NCI-H1105 treated with DMSO at 0.1 percent for 48 hours (cell line): ENCODE data around the gene KIF26B.

Source experiments
- DNase-seq: peaks from one replicate; lab custom pipeline; 2025; lab: John Stamatoyannopoulos, UW

Gene KIF26B

GRCh38 chr1:245598524-245599305 is 443.9 kb downstream of the KIF26B start:
- no peak for DNase-seq

DNA sequence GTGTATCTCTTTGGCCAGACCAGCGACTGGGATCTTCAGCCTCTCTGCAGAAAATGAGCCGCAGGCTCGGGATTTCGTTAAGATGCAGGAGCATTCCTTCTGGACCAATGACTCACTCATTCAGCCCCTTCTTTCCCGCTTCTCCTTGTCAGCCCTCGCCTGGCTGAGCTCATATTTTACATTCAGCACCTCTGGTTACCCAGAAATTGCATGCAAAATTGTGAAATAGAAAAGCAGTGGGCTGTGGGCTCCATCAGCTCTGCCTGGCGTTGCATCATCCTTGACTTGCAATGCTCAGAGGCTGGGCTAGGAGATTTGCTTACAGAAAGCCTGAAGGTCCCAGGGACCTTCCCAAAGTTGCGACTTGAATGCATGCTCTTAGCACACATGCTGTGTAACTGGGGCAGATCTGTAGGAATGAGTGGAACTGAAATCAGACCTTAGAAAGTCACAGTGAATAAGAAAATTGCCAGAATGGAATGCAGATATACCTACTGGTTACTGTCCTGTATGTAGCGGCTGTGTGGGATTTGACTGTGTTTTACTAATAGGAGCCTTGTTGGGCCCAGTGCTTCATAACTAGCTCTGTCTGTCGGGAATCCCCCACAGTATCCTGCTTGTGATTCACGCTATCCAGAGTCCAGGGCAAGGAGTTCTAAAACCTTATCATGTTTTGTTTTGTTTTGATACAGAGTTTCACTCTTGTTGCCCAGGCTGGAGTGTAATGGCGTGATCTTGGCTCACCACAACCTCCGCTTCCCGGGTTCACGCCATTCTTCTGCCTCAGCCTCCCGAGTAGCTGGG is 444.8 kb downstream of the KIF26B start:
- no peak for DNase-seq

DNA sequence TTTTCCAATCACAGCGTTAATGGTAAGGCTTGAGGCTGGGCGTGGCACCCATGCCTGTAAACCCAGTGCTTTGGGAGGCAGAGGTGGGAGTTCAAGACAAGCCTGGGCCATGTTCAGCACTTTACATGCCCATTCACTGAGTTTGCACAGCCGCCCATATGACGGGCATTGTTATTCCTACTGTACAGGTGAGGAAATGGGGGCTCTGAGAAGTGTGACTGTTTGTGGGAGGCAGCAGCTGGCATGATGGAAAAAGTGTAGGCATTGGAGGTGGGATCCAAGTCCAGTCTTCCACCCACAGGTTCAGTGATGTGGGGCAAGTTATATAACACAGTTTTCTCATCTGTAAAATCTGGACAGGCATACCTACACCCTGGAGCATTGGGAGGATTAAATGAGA is 445.9 kb downstream of the KIF26B start:
- no peak for DNase-seq

GRCh38 chr1:245603311-245603865 is 448.6 kb downstream of the KIF26B start:
- DNase-seq = no peak

GRCh38 chr1:245604979-245605378 is 450.2 kb downstream of the KIF26B start:
- no peak for DNase-seq

DNA sequence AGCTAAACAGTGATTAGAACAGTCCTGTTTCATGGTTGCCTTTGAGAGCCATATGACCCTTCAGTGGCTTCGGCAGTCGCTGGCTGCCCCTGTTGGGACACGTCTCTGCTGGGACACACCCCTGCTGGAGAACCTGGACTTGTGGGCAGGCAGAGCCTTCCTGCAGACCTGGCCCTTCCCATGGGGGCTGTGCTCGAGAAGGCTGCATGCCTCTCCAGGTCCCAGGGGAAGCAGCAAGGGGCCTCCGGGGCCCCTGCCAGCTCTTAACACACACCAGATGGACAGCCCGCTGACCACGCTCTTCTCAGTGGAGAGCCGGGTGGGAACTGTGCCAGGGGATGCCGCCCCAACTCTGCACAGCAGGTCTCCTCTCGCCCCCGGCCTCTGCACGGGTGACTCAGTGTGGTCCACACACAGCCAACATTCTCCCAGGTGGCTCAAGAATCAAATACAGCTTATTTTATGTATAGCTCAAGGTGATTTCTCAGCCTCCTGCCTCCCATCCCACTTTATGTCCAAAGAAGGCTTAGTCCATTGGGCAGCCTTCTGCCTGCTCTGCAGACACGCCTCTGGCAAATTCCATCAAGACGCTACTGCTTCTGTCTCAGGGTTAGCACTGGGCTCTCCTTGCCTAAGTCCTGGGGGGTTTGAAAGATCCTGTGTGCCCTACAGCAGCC is 450.8 kb downstream of the KIF26B start:
- no peak for DNase-seq

DNA sequence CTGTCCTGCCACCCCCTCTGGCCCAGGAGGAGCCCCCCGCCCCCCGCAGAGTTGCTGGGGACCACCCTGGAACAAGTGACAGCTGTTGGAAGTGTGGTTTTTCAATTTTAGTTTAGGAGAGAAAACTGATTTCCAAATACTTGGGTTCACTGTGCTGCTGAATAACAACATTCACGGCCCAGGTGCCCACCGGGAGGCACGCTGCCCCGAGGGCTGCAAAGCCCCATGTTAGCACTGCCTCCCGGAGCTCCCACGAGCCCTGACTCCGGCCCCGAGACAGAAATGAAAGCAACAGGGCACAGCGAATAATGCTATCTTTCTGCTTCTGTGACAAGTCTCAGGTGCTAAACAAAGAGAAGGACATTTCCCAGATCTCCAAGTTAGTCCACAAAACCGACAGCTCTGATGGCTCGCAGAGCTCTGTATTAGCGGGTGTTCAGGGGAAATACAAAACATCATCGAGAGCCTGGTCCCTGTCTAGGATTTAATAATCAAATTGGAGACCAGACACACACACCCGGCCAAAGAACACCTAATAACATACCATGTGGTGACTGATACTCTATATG is 451.5 kb downstream of the KIF26B start:
- DNase-seq = no peak

DNA sequence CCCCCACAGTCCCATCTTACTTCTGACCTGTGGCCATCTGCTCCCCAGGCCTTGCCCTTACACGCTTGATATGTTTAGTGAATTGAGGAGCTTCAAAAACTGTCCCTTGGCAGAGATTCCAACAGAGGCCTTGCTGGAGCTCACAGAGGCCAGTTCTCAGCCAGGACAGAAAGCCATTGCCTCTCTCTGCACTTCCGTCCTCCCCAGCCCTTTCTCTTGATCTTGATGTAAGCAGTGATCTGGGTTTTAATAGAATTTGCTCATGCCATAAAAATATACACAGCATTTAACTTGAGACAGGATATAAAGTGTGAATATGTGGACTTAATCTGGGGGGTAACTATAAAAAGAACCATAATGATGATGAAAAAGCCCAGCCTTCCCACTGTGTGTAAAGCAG is 453.5 kb downstream of the KIF26B start:
- DNase-seq = no peak

DNA sequence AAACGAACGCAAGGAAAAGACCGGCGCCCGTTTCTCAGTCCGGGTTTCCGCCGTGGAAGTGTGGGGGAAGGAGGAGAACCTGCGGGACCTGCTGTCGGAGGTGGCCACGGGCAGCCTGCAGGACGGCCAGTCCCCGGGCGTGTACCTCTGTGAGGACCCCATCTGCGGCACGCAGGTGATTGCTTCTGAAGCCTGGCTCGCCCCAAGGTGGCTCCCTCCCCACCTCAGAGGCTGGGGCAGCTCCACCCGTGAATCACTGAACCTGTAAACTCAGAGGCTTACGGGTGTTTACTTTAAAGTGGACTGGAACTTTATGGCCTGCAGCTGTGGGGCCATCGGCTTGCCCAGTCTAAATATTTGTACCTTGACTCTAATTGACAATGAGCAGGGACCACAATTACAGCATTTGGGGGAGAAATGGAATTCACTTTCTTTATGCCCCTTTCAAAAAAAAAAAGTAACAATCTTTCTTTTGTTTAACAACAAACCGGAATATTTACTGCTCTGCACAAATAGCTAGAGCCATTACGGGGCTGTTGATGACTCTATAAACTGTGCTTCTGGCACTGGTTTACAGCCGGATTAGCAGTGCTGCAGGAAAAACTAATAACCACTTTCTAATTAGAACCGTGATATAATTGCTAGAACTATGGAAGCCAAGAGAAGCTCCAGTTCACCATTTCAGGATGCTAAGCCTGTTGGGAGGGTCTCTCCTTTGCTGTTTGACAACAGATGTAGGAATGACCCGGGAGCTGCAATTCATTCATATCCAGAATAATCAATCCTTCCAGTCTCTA is 454.8 kb downstream of the KIF26B start:
- peak; percentile 33 for DNase-seq

GRCh38 chr1:245611251-245611650 is 456.5 kb downstream of the KIF26B start:
- no peak for DNase-seq

DNA sequence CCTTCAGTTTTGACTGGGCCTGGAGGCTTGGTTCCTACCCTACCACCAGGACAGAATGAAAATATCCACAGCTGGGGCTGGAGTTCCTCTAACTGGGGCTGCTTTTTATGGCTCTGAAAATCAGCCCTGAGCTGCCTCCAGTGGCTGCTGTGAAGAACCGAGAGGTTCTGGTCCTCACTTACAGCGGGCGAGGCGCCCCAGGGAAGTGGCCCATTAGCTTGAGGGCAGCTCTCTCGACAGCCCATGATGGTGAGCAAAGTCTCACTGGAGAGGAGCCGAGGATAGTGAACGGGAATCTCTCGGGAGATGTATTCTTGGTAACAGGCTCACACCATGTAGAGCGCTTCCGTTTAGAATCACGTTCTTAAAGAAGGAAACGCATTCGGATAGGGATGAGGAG is 459.7 kb downstream of the KIF26B start:
- DNase-seq = no peak

DNA sequence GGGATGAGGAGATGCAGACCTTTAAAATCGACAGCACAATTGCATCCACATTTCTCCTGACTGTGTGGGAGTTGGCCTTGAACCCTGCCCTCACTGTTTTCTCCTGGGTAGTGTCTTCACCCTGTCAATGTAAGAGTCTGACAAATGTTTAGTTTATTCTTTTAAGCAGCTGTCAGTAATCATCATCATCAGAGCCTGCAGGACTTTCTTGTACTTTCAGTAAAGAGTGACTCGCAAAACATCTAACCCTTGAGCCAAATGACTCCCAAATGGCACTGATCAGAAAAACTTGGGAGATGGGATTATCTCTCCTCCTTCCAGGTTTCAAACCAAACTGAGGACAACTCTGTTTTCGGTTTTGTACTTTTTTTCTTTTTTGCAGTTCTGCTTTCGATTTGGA is 460.2 kb downstream of the KIF26B start:
- DNase-seq = no peak

GRCh38 chr1:245621589-245621988 is 466.8 kb downstream of the KIF26B start:
- peak; percentile 28 for DNase-seq

DNA sequence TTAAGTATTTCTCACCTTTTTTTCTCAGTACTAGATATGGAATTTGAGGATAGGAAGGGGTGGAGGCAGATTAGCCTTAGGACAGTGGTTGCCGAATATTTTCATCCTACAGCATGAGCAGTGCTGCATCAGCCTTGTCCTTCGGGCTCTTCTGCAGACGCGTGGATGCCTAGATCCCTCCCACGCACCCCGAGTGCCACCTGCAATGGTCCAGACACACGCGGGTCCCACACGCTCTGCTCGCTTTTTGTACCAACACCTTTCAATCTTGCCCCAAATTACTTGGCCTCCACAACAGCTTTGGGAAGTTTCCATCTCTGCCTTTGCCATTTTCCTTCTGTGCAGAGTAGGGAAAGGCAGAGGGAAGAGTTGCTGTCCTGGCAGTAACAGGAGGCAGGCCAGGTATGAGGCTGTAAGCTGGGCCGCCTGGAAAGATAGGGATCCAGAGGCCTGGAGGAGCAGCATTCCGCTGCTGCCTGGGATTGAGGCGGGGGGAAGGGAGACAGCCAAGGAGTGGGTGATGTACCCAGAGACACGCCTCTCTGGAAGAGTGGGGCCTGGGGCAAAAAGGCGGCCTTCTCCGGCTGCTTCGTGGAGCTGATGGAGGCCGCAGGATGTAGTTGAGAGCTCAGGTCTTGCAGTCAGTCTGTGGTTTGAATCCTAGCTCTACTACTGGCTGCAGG is 467.7 kb downstream of the KIF26B start:
- DNase-seq = no peak

DNA sequence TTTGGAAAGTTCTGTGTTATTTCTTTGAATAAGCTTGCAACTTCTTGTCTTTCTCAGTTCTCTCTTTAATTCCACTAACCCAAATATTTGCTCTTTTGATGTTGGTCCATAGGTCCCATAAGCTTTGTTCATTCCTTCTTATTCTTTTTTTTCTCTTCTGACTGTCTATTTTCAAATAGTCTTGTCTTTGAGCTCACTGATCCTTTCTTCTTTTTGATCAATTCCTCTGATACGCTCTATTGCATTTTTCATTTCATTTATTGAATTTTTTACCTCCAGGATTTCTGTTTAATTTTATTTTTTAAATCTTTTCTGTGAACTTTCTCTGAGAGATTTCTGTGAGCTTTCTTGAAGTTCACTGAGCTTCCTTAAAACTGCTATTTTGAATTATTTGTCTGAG is 486.6 kb downstream of the KIF26B start:
- no peak for DNase-seq

GRCh38 chr1:245645406-245645805 is 490.6 kb downstream of the KIF26B start:
- peak; percentile 11 for DNase-seq

DNA sequence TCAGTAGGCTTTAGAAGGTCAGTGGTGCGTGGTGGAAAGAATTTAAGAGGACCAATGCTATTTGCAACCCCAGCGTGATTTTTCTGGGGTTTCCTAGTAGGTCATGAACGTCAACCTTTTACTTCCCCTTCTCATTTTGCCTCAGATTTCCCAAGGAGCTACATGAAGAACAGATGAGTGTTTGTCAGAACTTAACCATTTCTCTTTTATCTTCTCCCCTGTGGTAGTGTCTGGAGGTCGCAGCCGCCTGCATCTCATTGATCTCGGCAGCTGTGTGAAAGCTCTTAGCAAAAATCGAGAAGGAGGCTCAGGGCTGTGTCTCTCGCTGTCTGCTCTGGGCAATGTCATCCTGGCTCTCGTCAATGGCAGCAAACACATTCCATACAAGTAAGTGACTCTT is 491.1 kb downstream of the KIF26B start:
- DNase-seq = no peak

DNA sequence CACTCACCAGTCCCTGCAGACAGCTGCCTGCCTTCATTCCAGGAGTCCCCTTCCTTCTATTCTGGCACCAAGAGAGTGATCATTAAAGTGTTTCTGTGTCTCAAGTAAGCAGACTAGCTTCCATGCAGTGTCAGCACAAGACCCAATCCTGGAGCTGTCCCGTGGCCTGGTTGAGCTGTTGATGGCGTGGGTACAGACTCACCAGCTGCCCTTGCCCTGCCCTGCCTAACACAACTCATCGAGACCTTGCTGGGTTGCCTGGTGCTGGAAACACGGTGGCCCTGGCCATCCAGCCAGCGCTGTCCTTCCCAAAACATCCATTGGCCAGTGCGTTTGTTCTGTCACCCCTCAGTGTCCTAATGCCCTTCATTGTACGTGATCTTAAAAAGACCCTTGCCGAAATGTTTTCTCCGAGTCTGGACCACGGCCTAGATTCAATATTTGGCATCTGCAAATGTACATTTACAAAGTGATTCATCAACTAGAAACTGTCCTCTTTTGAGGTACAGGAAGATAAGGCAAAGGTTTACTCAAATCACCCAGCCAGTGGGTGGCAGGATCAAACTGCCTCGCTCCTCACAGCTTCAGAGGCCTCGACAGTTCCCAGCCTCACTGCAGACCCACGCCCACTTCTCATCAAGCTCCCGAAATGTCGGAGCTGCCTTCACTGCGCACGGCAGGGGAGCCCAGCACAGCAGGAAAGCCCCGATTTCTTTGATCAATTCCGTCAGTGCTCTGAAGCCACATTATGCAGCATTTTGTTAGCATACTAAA is 494.2 kb downstream of the KIF26B start:
- DNase-seq = no peak

DNA sequence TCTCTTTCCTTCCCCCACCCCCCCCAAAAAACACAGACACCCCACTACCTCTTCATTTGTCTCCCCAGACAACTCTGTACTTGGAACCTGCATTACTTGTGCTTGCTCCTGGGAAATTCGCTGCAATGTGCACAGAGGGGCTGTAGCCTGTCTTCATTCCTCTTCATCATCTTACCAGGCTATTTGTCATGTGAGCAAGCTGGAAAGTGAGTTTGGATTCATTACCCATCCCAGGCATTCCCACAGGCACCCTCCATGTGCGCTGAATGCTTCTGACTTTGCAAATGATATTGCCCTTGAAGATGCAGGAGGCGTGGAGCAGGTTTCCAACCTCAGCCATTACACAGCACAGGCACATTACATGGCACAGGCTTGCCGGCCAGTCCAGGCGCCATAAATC is 494.9 kb downstream of the KIF26B start:
- no peak for DNase-seq

DNA sequence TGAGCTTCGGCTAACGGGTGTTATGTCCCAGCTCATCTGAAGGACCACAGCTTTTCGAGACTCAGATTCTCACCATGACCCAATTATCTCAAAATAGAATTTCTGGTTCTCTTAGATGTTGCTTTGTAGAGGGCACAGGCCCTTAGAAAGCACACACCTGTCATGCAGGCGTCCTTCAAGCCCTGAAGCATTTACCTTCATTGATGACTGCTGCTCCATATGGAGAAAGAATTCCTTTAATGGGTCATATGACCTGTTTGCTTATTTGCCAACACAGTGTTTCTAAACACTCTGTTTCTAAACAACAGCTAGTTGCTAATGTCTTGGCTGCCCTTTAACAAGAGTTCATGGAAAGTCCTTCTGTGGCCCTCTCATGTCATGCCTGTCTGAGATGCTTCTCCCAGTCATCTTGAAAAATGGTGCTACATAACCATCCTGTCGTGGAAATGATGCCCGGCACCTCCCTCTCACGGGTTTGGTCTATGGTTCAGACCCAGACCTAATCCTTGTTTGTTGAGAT is 495.7 kb downstream of the KIF26B start:
- DNase-seq = no peak
